HepG2 (cell line): ENCODE data around the gene NFIC. TPM values are rescaled to one million over a fixed set of nuclear protein-coding genes. Genes with fewer than 3 reads are reported as not detected.

Source experiments
- ARID2 ChIP-seq: sonication (generic); formaldehyde crosslinking; IDR thresholded peaks from 2 replicates; pipeline ENCODE4 v1.8.1; 2022; ENCODE audit warnings: mild to moderate bottlenecking, missing genetic modification reagents, borderline replicate concordance
- BATF2 ChIP-seq: sonication (generic); formaldehyde crosslinking; IDR thresholded peaks from 2 replicates; pipeline ENCODE4 v1.8.0; 2022; ENCODE audit warnings: mild to moderate bottlenecking, missing genetic modification reagents, moderate library complexity
- CAMTA2 ChIP-seq: sonication (generic); formaldehyde crosslinking; IDR thresholded peaks from 2 replicates; pipeline ENCODE4 v1.4.0; 2020; ENCODE audit warnings: mild to moderate bottlenecking, missing genetic modification reagents, borderline replicate concordance
- CHD2 ChIP-seq: IDR thresholded peaks from 2 replicates; pipeline ENCODE4 v1.6.1; 2011; ENCODE audit warnings: low read depth, low read length, improper control_type of control experiment
- FOXA3 ChIP-seq: IDR thresholded peaks from 2 replicates; pipeline ENCODE4 v1.6.1; 2016; ENCODE audit warnings: missing genetic modification reagents, missing compliant biosample characterization
- HNRNPLL ChIP-seq: fragments of 200-400 bp; formaldehyde crosslinking; IDR thresholded peaks from 2 replicates; pipeline ENCODE4 v1.6.1; 2017; ENCODE audit warnings: mild to moderate bottlenecking, low read depth, low read length; ENCODE audit not compliant: poor library complexity, severe bottlenecking
- HNRNPUL1 ChIP-seq: fragments of 200-400 bp; formaldehyde crosslinking; IDR thresholded peaks from 2 replicates; pipeline ENCODE4 v1.6.1; 2017; ENCODE audit warnings: low read depth, mild to moderate bottlenecking, low read length, moderate library complexity
- MAF1 ChIP-seq: sonication (generic); formaldehyde crosslinking; IDR thresholded peaks from 2 replicates; pipeline ENCODE4 v1.5.0; 2020; ENCODE audit warnings: missing genetic modification reagents, borderline replicate concordance
- PCBP1 ChIP-seq: fragments of 200-400 bp; formaldehyde crosslinking; IDR thresholded peaks from 2 replicates; pipeline ENCODE4 v1.6.1; 2017; ENCODE audit warnings: mild to moderate bottlenecking, low read depth, low read length, borderline replicate concordance
- PHB2 ChIP-seq: fragments of 450-650 bp; IDR thresholded peaks from 2 replicates; pipeline ENCODE4 v1.6.1; 2018; ENCODE audit not compliant: partially characterized antibody
- TBX3 ChIP-seq: fragments of 450-650 bp; IDR thresholded peaks from 2 replicates; pipeline ENCODE4 v1.6.1; 2017; ENCODE audit warnings: antibody characterized with exemption, mild to moderate bottlenecking, inconsistent platforms, borderline replicate concordance
- ZBTB26 ChIP-seq: IDR thresholded peaks from 2 replicates; pipeline ENCODE4 v1.6.1; 2016; ENCODE audit warnings: missing compliant biosample characterization, missing genetic modification reagents, borderline replicate concordance
- ZMYM3 ChIP-seq: sonication (generic); formaldehyde crosslinking; IDR thresholded peaks from 2 replicates; pipeline ENCODE4 v1.5.1; 2020; ENCODE audit warnings: mild to moderate bottlenecking, missing genetic modification reagents
- ZNF446 ChIP-seq: sonication (generic); formaldehyde crosslinking; IDR thresholded peaks from 2 replicates; pipeline ENCODE4 v1.5.0; 2020; ENCODE audit warnings: mild to moderate bottlenecking, missing genetic modification reagents
- ZNF496 ChIP-seq: sonication (generic); formaldehyde crosslinking; IDR thresholded peaks from 2 replicates; pipeline ENCODE4 v1.8.1; 2023; ENCODE audit warnings: mild to moderate bottlenecking, moderate library complexity, missing genetic modification reagents; ENCODE audit not compliant: insufficient replicate concordance
- ZNF720 ChIP-seq: sonication (generic); formaldehyde crosslinking; IDR thresholded peaks from 2 replicates; pipeline ENCODE4 v1.4.0; 2020; ENCODE audit warnings: missing genetic modification reagents
- polyA plus RNA-seq, 8 experiments: library from polyadenylated mRNA; depleted of rRNA in 3 of 8; stranded (reverse) in 7 of 8; unstranded in 1 of 8; fragments of >200 nt; fragmentation: Illumina TruSeq in 4 of 8; extraction: Trizol in 4 of 8; gene quantifications; 2 replicates each; pipeline versions ENCODE4 v1.2.1 to v1.2.3, GENCODE V29; 2011 to 2016; ENCODE audit warnings: low read depth in 4 of 8, missing spikeins in 1 of 8, mixed read lengths in 1 of 8; ENCODE audit not compliant: insufficient read depth in 1 of 8
- total RNA-seq, 5 experiments: library from RNA; depleted of rRNA; stranded (reverse); fragments of >200 nt; fragmentation: Illumina TruSeq; extraction: Trizol; gene quantifications; 2 replicates each; pipeline ENCODE4 v1.2.3, GENCODE V29; 2016; ENCODE audit warnings: low read depth in 1 of 5
- TF ChIP-seq, protein P1 (sequence below): sonication (generic); formaldehyde crosslinking; IDR thresholded peaks from 2 replicates; pipeline ENCODE4 v1.5.1; 2020; ENCODE audit warnings: missing genetic modification reagents, mild to moderate bottlenecking, borderline replicate concordance
- TF ChIP-seq, protein P2 (sequence below): sonication (generic); formaldehyde crosslinking; IDR thresholded peaks from 2 replicates; pipeline ENCODE4 v1.4.0; 2020; ENCODE audit warnings: missing genetic modification reagents, borderline replicate concordance
- TF ChIP-seq, protein P3 (sequence below): sonication (generic); formaldehyde crosslinking; IDR thresholded peaks from 2 replicates; pipeline ENCODE4 v1.9.0; 2022; ENCODE audit warnings: low read depth, missing genetic modification reagents

The NFIC gene
- total and polyA plus RNA-seq, 2 of the 13 experiments (the other 11 are each of a cell fraction or from before 2014, with no cell fraction given) = 1.3 to 2.5 TPM

DNA sequence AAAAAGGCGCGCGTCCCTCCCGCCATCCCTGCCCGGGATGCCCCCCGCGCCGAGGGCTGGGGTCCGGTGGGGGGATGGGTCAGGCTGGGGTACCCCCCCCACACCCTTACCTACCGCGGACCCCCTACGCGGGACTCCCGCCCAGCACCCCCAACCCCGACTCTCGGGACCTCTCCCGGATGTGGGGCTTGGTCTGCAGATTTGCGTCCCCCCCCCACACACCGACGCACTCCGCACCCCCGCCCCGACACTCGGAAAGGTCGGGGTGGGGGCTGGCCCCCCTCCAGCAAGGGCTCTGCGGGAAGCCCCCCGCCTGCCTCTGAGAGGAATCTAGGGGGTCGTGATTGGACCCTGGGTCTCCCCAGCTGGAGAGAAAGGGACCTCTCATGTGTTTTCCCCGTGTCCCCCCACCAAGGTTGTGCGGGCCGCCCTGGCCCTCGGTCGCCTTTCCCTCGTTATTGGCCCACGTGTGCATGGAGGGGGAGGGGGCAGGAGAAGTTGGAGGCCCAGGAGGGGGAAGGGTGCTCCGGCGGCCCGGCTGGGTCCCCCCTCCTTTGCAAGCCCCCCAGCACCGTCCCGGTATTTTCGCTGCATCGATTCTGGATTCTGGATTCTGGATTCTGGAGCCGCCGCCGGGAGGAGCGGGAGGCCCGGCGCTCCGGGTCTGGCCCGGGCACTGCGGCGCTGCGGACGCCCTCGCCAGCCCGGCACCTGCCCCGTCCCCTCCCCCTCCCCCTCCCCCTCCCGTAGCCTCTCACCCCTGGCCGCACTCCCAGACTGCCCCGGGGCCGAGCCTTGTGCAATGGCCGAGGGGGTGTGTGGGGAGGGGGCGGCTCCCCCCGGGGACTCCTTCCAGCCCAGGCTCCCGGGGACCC is 607 bp downstream of the NFIC start (continued):
- TF ChIP-seq, protein P1, sequence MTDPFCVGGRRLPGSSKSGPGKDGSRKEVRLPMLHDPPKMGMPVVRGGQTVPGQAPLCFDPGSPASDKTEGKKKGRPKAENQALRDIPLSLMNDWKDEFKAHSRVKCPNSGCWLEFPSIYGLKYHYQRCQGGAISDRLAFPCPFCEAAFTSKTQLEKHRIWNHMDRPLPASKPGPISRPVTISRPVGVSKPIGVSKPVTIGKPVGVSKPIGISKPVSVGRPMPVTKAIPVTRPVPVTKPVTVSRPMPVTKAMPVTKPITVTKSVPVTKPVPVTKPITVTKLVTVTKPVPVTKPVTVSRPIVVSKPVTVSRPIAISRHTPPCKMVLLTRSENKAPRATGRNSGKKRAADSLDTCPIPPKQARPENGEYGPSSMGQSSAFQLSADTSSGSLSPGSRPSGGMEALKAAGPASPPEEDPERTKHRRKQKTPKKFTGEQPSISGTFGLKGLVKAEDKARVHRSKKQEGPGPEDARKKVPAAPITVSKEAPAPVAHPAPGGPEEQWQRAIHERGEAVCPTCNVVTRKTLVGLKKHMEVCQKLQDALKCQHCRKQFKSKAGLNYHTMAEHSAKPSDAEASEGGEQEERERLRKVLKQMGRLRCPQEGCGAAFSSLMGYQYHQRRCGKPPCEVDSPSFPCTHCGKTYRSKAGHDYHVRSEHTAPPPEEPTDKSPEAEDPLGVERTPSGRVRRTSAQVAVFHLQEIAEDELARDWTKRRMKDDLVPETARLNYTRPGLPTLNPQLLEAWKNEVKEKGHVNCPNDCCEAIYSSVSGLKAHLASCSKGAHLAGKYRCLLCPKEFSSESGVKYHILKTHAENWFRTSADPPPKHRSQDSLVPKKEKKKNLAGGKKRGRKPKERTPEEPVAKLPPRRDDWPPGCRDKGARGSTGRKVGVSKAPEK (CRISPR knock-in tag) = no peak
- TF ChIP-seq PCBP1 (peak; percentile 77; the same call in 1 of the 2 replicates), MAF1 (CRISPR knock-in tag) (no peak), PHB2 (no peak), CHD2 (no peak), BATF2 (CRISPR knock-in tag) (no peak), HNRNPLL (no peak), ZNF496 (no peak), ARID2 (CRISPR knock-in tag) (no peak), TBX3 (no peak), ZNF446 (CRISPR knock-in tag) (0 out of 2 replicates have a peak, but pooled peaks have one; percentile 23), FOXA3 (CRISPR knock-in tag) (no peak), HNRNPUL1 (no peak), ZBTB26 (CRISPR knock-in tag) (peak; percentile 76; the same call in 1 of the 2 replicates), ZMYM3 (CRISPR knock-in tag) (no peak), ZNF720 (CRISPR knock-in tag) (no peak), CAMTA2 (CRISPR knock-in tag) (no peak)
- TF ChIP-seq, protein P2, sequence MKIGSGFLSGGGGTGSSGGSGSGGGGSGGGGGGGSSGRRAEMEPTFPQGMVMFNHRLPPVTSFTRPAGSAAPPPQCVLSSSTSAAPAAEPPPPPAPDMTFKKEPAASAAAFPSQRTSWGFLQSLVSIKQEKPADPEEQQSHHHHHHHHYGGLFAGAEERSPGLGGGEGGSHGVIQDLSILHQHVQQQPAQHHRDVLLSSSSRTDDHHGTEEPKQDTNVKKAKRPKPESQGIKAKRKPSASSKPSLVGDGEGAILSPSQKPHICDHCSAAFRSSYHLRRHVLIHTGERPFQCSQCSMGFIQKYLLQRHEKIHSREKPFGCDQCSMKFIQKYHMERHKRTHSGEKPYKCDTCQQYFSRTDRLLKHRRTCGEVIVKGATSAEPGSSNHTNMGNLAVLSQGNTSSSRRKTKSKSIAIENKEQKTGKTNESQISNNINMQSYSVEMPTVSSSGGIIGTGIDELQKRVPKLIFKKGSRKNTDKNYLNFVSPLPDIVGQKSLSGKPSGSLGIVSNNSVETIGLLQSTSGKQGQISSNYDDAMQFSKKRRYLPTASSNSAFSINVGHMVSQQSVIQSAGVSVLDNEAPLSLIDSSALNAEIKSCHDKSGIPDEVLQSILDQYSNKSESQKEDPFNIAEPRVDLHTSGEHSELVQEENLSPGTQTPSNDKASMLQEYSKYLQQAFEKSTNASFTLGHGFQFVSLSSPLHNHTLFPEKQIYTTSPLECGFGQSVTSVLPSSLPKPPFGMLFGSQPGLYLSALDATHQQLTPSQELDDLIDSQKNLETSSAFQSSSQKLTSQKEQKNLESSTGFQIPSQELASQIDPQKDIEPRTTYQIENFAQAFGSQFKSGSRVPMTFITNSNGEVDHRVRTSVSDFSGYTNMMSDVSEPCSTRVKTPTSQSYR = peak; percentile 71; the same call in 1 of the 2 replicates
- TF ChIP-seq, protein P3, sequence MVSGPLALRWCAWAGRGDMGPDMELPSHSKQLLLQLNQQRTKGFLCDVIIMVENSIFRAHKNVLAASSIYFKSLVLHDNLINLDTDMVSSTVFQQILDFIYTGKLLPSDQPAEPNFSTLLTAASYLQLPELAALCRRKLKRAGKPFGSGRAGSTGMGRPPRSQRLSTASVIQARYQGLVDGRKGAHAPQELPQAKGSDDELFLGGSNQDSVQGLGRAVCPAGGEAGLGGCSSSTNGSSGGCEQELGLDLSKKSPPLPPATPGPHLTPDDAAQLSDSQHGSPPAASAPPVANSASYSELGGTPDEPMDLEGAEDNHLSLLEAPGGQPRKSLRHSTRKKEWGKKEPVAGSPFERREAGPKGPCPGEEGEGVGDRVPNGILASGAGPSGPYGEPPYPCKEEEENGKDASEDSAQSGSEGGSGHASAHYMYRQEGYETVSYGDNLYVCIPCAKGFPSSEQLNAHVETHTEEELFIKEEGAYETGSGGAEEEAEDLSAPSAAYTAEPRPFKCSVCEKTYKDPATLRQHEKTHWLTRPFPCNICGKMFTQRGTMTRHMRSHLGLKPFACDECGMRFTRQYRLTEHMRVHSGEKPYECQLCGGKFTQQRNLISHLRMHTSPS = no peak
